H9 (cell line): Measurements from ENCODE around the gene KLF11. TPM values are rescaled to one million over a fixed set of nuclear protein-coding genes. Genes with fewer than 3 reads are reported as not detected.

Experiments used
- DNase-seq: peaks from one replicate; pipeline ENCODE4 v3.0.0-alpha.2; 2017
- H2AFZ ChIP-seq: one replicate; pipeline ENCODE4 v1.6.1; 2013; ENCODE audit warnings: mild to moderate bottlenecking, low read length, control low read depth, moderate library complexity
- H2AK5ac ChIP-seq: 2 replicates; pipeline ENCODE4 v1.6.1; 2013; ENCODE audit warnings: low read length, control low read depth, mixed read lengths; ENCODE audit not compliant: insufficient read length
- H2BK120ac ChIP-seq: one replicate; pipeline ENCODE4 v1.6.1; 2013; ENCODE audit warnings: low read depth, mild to moderate bottlenecking, low read length, control low read depth, inconsistent platforms; ENCODE audit not compliant: poor library complexity, severe bottlenecking
- H2BK12ac ChIP-seq: 2 replicates; pipeline ENCODE4 v1.6.1; 2013; ENCODE audit warnings: low read length, control low read depth, mixed read lengths, low read depth; ENCODE audit not compliant: insufficient read length
- H2BK15ac ChIP-seq: 2 replicates; pipeline ENCODE4 v1.6.1; 2013; ENCODE audit warnings: low read depth, low read length, control low read depth
- H2BK20ac ChIP-seq: one replicate; pipeline ENCODE4 v1.6.1; 2013; ENCODE audit warnings: low read depth, mild to moderate bottlenecking, low read length, control low read depth, inconsistent platforms; ENCODE audit not compliant: poor library complexity, severe bottlenecking
- H2BK5ac ChIP-seq: 2 replicates; pipeline ENCODE4 v1.6.1; 2013; ENCODE audit warnings: low read length, control low read depth, mixed read lengths; ENCODE audit not compliant: insufficient read length
- H3K14ac ChIP-seq: 2 replicates; pipeline ENCODE4 v1.6.1; 2013; ENCODE audit warnings: low read length, control low read depth; ENCODE audit not compliant: insufficient read depth
- H3K18ac ChIP-seq: 2 replicates; pipeline ENCODE4 v1.6.1; 2013; ENCODE audit warnings: low read depth, mild to moderate bottlenecking, mixed read lengths, low read length, control low read depth; ENCODE audit not compliant: insufficient read length
- H3K23ac ChIP-seq: 2 replicates; pipeline ENCODE4 v1.6.1; 2013; ENCODE audit warnings: low read length, control low read depth, mixed read lengths, low read depth; ENCODE audit not compliant: insufficient read length
- H3K23me2 ChIP-seq: 2 replicates; pipeline ENCODE4 v1.6.1; 2013; ENCODE audit warnings: low read depth, mild to moderate bottlenecking, mixed read lengths, low read length, control low read depth; ENCODE audit not compliant: insufficient read length, poor library complexity, severe bottlenecking
- H3K27ac ChIP-seq: 2 replicates; pipeline ENCODE4 v1.5.1; 2013; ENCODE audit warnings: low read length, control low read depth, mixed read lengths, low read depth; ENCODE audit not compliant: insufficient read length
- H3K27me3 ChIP-seq: 2 replicates; pipeline ENCODE4 v1.6.1; 2013; ENCODE audit warnings: low read length, control low read depth, inconsistent platforms; ENCODE audit not compliant: insufficient read depth
- H3K4ac ChIP-seq: 2 replicates; pipeline ENCODE4 v1.6.1; 2013; ENCODE audit warnings: low read depth, mild to moderate bottlenecking, control low read depth, inconsistent platforms, low read length, moderate library complexity
- H3K4me1 ChIP-seq: 2 replicates; pipeline ENCODE4 v1.6.1; 2013; ENCODE audit warnings: low read length, control low read depth, inconsistent platforms; ENCODE audit not compliant: insufficient read depth
- H3K4me2 ChIP-seq: 2 replicates; pipeline ENCODE4 v1.6.1; 2013; ENCODE audit warnings: low read length, control low read depth, mixed read lengths; ENCODE audit not compliant: insufficient read length, insufficient read depth
- H3K56ac ChIP-seq: 2 replicates; pipeline ENCODE4 v1.6.1; 2013; ENCODE audit warnings: low read depth, mild to moderate bottlenecking, mixed read lengths, low read length, control low read depth; ENCODE audit not compliant: insufficient read length
- H3K79me1 ChIP-seq: 2 replicates; pipeline ENCODE4 v1.6.1; 2013; ENCODE audit warnings: low read depth, mild to moderate bottlenecking, moderate library complexity, low read length, control low read depth, inconsistent platforms; ENCODE audit not compliant: insufficient read depth, poor library complexity, severe bottlenecking
- H3K79me2 ChIP-seq: 2 replicates; pipeline ENCODE4 v1.6.1; 2013; ENCODE audit warnings: low read length, control low read depth, inconsistent platforms; ENCODE audit not compliant: insufficient read depth
- H3K9ac ChIP-seq: 2 replicates; pipeline ENCODE4 v1.6.1; 2013; ENCODE audit warnings: low read length, control low read depth, mixed read lengths; ENCODE audit not compliant: insufficient read length; ENCODE audit errors: extremely low read depth
- H3K9me3 ChIP-seq: one replicate; pipeline ENCODE4 v1.6.1; 2013; ENCODE audit warnings: low read depth, low read length, inconsistent platforms; ENCODE audit not compliant: control insufficient read depth
- H3T11ph ChIP-seq: one replicate; pipeline ENCODE4 v1.6.1; 2013; ENCODE audit warnings: mild to moderate bottlenecking, low read length, control low read depth, inconsistent platforms
- H4K20me1 ChIP-seq: one replicate; pipeline ENCODE4 v1.6.1; 2013; ENCODE audit not compliant: control insufficient read depth, insufficient read length, insufficient read depth
- H4K5ac ChIP-seq: 2 replicates; pipeline ENCODE4 v1.6.1; 2013; ENCODE audit warnings: low read depth, mild to moderate bottlenecking, mixed read lengths, low read length, control low read depth; ENCODE audit not compliant: insufficient read length
- H4K8ac ChIP-seq: replicated peaks from 2 replicates; pipeline ENCODE4 v1.6.1; 2013; ENCODE audit warnings: low read length, control low read depth, mixed read lengths, low read depth; ENCODE audit not compliant: insufficient read length
- H4K91ac ChIP-seq: 2 replicates; pipeline ENCODE4 v1.6.1; 2013; ENCODE audit warnings: low read depth, mild to moderate bottlenecking, moderate library complexity, mixed read lengths, low read length, control low read depth; ENCODE audit not compliant: insufficient read length
- H3K27ac Mint-ChIP-seq, 3 experiments: 2 replicates in 2 of 3; 3 replicates in 1 of 3; pipeline ENCODE4 v1.8.0; 2020 to 2021; ENCODE audit warnings: mixed read lengths in 3 of 3, mild to moderate bottlenecking in 1 of 3, moderate library complexity in 1 of 3
- H3K27me3 Mint-ChIP-seq: 2 replicates; pipeline ENCODE4 v1.8.0; 2021; ENCODE audit warnings: low read depth, mild to moderate bottlenecking, moderate library complexity, mixed read lengths
- H3K36me3 Mint-ChIP-seq, 3 experiments: 2 replicates in 2 of 3; 3 replicates in 1 of 3; pipeline ENCODE4 v1.8.0; 2020 to 2021; ENCODE audit warnings: low read depth in 3 of 3, mixed read lengths in 3 of 3; ENCODE audit not compliant: insufficient read depth in 1 of 3
- H3K4me1 Mint-ChIP-seq, 2 experiments: 2 replicates each; pipeline ENCODE4 v1.8.0; 2020; ENCODE audit warnings: mixed read lengths in 2 of 2
- H3K4me3 Mint-ChIP-seq, 2 experiments: 2 replicates in 1 of 2; 3 replicates in 1 of 2; pipeline ENCODE4 v1.8.0; 2020 to 2021; ENCODE audit warnings: mild to moderate bottlenecking in 2 of 2, mixed read lengths in 2 of 2, moderate library complexity in 1 of 2
- H3K9me3 Mint-ChIP-seq, 2 experiments: 2 replicates in 1 of 2; 3 replicates in 1 of 2; pipeline ENCODE4 v1.8.0; 2020; ENCODE audit warnings: mild to moderate bottlenecking in 2 of 2, mixed read lengths in 2 of 2, moderate library complexity in 1 of 2
- CTCF ChIP-seq: fragments of 200-600 bp; sonication (generic); conservative IDR thresholded peaks from 3 replicates; pipeline ENCODE4 v1.8.0; 2021; ENCODE audit warnings: antibody characterized with exemption, mild to moderate bottlenecking
- WGBS: extraction: QIAGEN DNeasy Blood & Tissue Kit; methylation state at CpG from one replicate; pipeline ENCODE4 v1.1.7; 2013; ENCODE audit warnings: missing lambda C conversion rate, low lambda C conversion rate, mixed read lengths; ENCODE audit not compliant: insufficient read length; ENCODE audit errors: extremely low coverage; 5-methylcytosine and 5-hydroxymethylcytosine counted together
- total RNA-seq: library from RNA; stranded (reverse); gene quantifications from 2 replicates; pipeline ENCODE4 v1.2.1, GENCODE V29; 2021

KLF11 gene
- total RNA-seq, 1 experiment from 2014 or later: 15.5 TPM

DNA sequence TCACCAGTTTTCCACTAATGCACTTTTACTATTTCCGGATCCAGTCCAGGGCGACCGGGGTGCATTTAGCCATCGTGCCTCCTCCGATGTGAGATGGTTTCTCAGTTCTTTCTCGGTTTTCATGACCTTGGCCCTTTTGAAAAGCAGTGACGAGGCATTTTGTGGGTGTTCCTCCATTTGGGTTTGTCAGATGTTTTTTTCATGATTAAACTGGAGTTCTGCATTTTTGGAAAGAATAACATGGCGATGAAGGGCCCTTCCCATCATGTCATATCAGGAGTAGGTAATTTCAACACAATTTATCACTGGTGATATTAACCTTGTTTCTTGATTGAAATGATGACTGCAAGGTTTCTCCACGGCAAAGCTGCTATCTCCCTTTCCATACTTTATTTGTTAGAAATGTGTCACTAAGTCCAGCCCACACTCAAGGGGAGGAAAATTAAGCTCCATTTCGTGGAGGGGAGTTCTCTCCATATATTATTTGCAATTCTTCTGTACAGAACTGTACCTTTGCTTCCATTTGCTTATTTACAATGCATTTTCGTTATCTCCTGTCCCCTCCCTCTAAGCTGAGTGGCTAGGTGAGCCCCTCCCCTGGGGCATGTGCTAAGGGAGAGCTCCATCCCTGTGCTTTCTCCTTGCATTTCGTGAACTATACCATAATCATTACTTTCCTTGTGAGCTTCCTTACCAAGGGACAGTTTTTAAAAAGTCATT is 8.9 kb upstream of the KLF11 start:
- no peak overlapping the region for H3K14ac ChIP-seq
- H4K91ac ChIP-seq: no peak overlapping the region
- H3K9ac ChIP-seq: no peak overlapping the region
- no peaks in the 10 kb centered on the region; a peak in 1 of 7 replicates for H3K36me3 Mint-ChIP-seq
- no peaks in the 10 kb centered on the region for H3K9me3 Mint-ChIP-seq
- DNase-seq: no peak
- peaks cover 4% of the 10 kb centered on the region; the same call in 1 of the 2 replicates for H3K4me1 ChIP-seq
- no peak overlapping the region for H3K4me3 Mint-ChIP-seq
- H2BK12ac ChIP-seq: no peak overlapping the region
- no peak overlapping the region for H2BK5ac ChIP-seq
- WGBS: no CpG with 5 or more reads among the region's 12 CpGs
- H2BK120ac ChIP-seq: no peak overlapping the region
- no peak overlapping the region for H2BK15ac ChIP-seq
- H3K4me1 Mint-ChIP-seq: peaks cover 10 to 19% of the 10 kb centered on the region in 2 experiments
- no peaks in the 10 kb centered on the region for H3K23me2 ChIP-seq
- H3K4me2 ChIP-seq: no peak overlapping the region
- no peak overlapping the region for H3K27ac Mint-ChIP-seq
- no peak overlapping the region for H3K4ac ChIP-seq
- H4K20me1 ChIP-seq: no peaks in the 10 kb centered on the region
- H3T11ph ChIP-seq: no peak overlapping the region
- H3K79me1 ChIP-seq: no peaks in the 10 kb centered on the region
- peaks cover 2% of the 10 kb centered on the region; the same call in 1 of the 2 replicates for H3K27me3 Mint-ChIP-seq
- H3K79me2 ChIP-seq: no peaks in the 10 kb centered on the region
- H2AFZ ChIP-seq: no peak overlapping the region
- no peak overlapping the region for H4K8ac ChIP-seq
- no peak for TF ChIP-seq CTCF
- no peak overlapping the region for H3K18ac ChIP-seq
- H4K5ac ChIP-seq: no peak overlapping the region
- no peak overlapping the region for H2BK20ac ChIP-seq
- H3K27me3 ChIP-seq: no peaks in the 10 kb centered on the region
- no peak overlapping the region for H3K23ac ChIP-seq
- H3K9me3 ChIP-seq: no peaks in the 10 kb centered on the region
- no peak overlapping the region for H2AK5ac ChIP-seq
- no peak overlapping the region for H3K27ac ChIP-seq
- H3K56ac ChIP-seq: no peak overlapping the region
